AG09309 (cell line): ENCODE results near the gene TRIO.

ENCODE experiments used
- DNase-seq: peaks from one replicate; pipeline ENCODE4 v3.0.0-alpha.2; 2010; ENCODE audit warnings: low read depth
- H3K4me3 ChIP-seq: 2 replicates; pipeline ENCODE4 v1.5.1; 2011; ENCODE audit warnings: mild to moderate bottlenecking, low read depth, low read length, moderate library complexity; ENCODE audit not compliant: control insufficient read depth
- TF ChIP-seq, protein P1 (sequence below): IDR thresholded peaks from 2 replicates; pipeline ENCODE4 v1.5.1; 2011; ENCODE audit warnings: mild to moderate bottlenecking, low read depth, low read length, inconsistent platforms; ENCODE audit not compliant: insufficient read depth, control insufficient read depth; ENCODE audit errors: missing control alignments

TRIO gene

DNA sequence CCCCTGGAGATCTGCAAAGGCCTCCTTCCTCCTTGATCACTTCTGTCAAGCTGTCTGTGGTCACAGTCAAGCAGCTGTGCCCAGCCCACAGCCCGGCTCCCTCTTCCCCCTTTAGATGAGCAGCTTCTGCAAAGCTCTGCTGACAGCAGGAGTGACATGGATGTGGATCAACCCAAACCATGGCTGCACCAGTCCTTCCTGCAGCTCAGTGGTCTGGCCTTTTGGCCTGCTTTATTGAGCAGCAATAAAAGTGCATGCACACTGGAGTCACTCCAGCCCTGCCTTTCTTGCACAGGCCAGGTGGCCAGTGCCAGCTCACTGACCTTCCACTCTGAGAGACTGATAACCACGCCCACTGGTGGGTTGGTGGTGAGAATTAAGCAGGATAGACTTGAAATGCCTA is 347.2 kb downstream of the TRIO start:
- no peak overlapping the region for H3K4me3 ChIP-seq
- DNase-seq: no peak
- TF ChIP-seq, protein P1, sequence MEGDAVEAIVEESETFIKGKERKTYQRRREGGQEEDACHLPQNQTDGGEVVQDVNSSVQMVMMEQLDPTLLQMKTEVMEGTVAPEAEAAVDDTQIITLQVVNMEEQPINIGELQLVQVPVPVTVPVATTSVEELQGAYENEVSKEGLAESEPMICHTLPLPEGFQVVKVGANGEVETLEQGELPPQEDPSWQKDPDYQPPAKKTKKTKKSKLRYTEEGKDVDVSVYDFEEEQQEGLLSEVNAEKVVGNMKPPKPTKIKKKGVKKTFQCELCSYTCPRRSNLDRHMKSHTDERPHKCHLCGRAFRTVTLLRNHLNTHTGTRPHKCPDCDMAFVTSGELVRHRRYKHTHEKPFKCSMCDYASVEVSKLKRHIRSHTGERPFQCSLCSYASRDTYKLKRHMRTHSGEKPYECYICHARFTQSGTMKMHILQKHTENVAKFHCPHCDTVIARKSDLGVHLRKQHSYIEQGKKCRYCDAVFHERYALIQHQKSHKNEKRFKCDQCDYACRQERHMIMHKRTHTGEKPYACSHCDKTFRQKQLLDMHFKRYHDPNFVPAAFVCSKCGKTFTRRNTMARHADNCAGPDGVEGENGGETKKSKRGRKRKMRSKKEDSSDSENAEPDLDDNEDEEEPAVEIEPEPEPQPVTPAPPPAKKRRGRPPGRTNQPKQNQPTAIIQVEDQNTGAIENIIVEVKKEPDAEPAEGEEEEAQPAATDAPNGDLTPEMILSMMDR: no peak

DNA sequence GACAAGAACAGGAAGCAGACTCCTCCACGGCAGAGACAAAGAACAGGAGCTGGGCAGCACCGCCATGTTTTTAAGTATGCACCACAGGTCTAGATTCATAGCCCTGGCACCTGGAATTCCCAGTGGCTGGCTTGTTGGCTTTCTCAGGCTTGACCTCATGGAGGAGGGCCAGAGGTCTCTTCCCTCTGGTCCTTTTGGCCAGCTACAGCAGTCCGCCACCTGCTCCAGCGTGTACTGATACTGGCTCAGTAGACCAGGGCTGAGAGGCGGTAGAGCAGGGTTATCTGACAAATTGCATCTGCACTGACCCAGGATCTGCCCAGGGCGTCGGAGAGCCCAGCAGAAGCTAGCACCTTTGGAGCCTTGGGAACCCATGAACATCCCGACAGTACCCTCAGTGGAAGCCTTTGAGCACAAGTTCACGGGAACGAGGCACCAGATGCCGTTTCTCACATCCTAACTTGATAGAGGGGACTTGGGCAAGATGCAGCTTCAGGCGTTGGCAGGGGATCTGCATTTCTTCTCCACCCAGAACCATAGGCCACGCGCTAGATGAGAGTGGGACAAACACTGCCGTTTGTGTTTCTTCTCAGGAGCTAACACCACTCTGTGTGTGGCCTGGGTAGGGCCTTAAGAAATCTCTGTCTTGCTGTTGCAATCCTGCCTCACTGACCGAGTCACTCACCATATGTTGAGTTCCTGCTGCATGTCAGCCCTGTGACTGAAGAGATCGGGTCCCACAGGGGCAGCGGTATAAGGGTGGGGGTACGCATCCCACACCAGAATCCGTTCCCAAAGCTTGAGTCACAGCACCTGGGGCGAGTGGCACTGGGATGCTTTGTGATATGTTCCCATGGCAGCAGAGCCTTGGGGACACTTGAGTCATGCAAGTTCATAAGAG is 348.1 kb downstream of the TRIO start:
- H3K4me3 ChIP-seq: no peak overlapping the region
- TF ChIP-seq, protein P1: no peak
- DNase-seq: no peak

DNA sequence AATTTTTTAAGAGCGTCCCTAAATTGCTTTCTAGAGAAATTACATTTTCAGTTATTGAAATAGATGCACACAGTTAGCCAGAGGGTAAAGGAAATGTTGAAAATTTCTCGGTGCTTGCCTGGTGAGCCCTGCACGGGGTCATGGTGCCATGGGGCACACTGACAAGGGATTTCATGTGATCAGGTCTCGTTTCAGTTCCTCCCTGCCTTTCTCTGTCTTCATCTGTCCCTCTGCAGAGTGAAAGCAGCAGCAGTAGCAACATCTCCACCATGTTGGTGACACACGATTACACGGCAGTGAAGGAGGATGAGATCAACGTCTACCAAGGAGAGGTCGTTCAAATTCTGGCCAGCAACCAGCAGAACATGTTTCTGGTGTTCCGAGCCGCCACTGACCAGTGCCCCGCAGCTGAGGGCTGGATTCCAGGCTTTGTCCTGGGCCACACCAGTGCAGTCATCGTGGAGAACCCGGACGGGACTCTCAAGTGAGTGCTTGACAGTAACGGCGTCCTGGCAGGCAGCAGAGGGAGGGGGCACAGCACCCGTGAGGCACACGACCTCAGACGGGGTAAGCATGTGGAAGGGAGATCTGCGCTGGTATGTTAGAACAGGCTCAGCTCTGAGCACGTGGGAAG is 349.3 kb downstream of the TRIO start:
- no peak overlapping the region for H3K4me3 ChIP-seq
- TF ChIP-seq, protein P1: no peak
- DNase-seq: no peak

DNA sequence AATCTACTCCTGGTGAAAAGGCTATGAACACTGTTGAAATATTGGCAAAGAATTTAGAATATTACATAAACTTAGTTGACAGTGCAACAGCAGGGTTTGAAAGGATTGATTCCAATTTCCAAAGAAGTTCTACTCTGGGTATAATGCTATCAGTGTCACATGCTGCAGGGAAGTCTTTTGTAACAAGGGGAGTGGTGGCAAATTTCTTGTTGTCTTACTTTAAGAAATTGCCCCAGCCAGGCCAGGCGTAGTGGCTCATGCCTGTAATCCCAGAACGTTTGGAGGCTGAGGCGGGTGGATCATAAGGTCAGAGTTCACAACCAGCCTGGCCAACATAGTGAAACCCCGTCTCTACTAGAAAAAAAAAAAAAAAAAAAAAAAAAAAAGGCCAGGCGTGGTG is 352.2 kb downstream of the TRIO start:
- no peak overlapping the region for H3K4me3 ChIP-seq
- TF ChIP-seq, protein P1: no peak
- no peak for DNase-seq

DNA sequence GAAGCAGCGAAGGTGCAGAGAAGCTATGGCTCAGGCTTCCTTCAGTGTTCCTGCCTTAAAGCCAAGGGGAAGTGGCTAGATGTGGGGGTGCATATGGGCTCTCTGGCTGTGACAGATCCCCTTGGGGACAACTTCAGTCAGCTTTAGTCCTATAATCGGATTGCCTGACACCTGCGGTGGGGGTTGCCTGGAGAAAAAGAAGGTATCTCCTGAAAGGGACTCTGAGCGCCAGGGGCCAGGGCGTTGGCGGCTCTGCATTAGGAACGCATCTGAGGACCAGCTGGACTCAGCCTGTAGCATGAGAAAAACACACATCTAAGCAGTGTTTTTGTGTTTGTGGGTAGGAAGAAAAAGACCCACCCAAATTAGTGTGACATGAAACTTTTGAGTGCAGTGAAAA is 354.2 kb downstream of the TRIO start:
- TF ChIP-seq, protein P1: no peak
- no peak overlapping the region for H3K4me3 ChIP-seq
- no peak for DNase-seq

DNA sequence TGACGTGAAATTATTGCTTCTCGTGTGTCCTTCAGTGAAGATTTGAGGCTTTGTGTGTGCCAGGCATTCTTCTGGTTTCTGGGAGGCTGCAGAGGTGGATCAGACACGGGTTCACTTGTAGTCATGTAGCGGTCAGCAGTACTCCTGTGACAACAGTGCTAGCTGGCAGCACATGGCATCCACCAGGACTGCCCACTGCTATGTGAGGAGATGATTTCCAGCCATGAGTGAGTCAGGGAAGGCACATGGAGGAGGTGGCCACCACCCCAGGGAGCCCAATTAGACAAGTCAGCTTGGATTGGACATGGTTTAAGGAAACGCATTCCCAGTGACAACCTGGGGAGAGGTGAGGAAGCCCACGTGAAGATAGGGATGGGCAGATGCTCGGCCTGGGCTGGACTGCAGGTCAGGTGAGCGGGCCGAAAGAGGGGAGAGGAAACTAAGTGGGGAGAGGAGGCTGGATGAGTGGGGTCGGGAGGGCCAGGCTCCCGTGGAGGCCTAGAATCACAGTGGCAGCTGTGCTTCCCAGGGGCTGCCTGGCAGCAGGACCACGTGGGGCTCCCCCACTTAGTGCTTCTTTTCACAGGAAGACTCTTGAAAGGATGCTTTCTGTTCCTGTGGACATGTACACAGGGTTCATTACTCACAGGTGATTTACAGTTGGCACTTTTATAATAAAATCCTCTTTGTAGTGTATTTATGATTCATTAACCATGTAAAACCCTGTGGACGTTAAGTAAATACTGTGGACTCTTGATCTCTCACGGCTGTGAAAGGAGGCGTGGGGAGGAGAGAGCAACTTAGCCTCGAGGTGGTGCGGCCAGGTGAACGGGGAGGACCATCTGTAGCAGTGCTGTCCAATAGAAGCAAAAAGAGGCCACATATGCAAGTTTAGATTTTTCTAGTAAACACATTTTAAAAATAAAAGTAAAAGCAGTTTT is 358.5 kb downstream of the TRIO start:
- no peak for DNase-seq
- TF ChIP-seq, protein P1: no peak
- no peak overlapping the region for H3K4me3 ChIP-seq
